ENCODE data around the gene SRPX2. TPM values are rescaled to one million over a fixed set of nuclear protein-coding genes. Genes with fewer than 3 reads are reported as not detected.

Gene SRPX2
- total RNA-seq, 4 donors from 2014 or later: 8.1 to 66.8 (median 11.2) TPM

GRCh38 chrX:100635040-100635439, 9.0 kb upstream of the SRPX2 start:
- no peak overlapping the region for H3K4me3 ChIP-seq
- no peaks in the 10 kb centered on the region for H3K27me3 ChIP-seq
- no peak overlapping the region for H3K27ac ChIP-seq
- H3K9me3 ChIP-seq: no peaks in the 10 kb centered on the region
- H3K36me3 ChIP-seq: peaks cover 0 to 7% (median 0%) of the 10 kb centered on the region in 3 donors
- TF ChIP-seq CTCF (IDR thresholded peaks at IDR 0.05) (no peak), POLR2A (IDR thresholded peaks at IDR 0.05) (no peak)
- no peak for DNase-seq
- no peaks in the 10 kb centered on the region for H3K4me1 ChIP-seq

GRCh38 chrX:100635989-100636320, 8.0 kb upstream of the SRPX2 start:
- peak overlapping the region; percentile 14 to 67 (median 54) for H3K27ac ChIP-seq
- peak overlapping the region in 3 of 4 donors; percentile 39 to 63 (median 59) for H3K4me3 ChIP-seq
- no peak for DNase-seq
- TF ChIP-seq CTCF (IDR thresholded peaks at IDR 0.05): no peak
- TF ChIP-seq POLR2A (IDR thresholded peaks at IDR 0.05): no peak
- H3K9me3 ChIP-seq: no peaks in the 10 kb centered on the region
- H3K4me1 ChIP-seq: no peaks in the 10 kb centered on the region
- H3K27me3 ChIP-seq: no peaks in the 10 kb centered on the region
- peaks cover 0 to 7% (median 0%) of the 10 kb centered on the region in 3 donors for H3K36me3 ChIP-seq

GRCh38 chrX:100636321-100636991, 7.5 kb upstream of the SRPX2 start, which contains the start of gene TSPAN6:
Gene TSPAN6, minus strand, starts transcription at chrX:100636806. Its CDS starts 112 bp downstream, at chrX:100636694.
- TF ChIP-seq CTCF (IDR thresholded peaks at IDR 0.05) (peak in 5 of 6 experiments; percentile 8 to 54 (median 49)), POLR2A (IDR thresholded peaks at IDR 0.05) (peak in 1 of 2 donors; percentile 33)
- Histone ChIP-seq H3K4me1 (no peaks in the 10 kb centered on the region), H3K9me3 (no peaks in the 10 kb centered on the region), H3K27me3 (no peaks in the 10 kb centered on the region), H3K36me3 (peaks cover 0 to 7% (median 0%) of the 10 kb centered on the region in 3 donors), H3K27ac (peak within 1 kb of the TSS; percentile 14 to 67 (median 54)), H3K4me3 (peak within 1 kb of the TSS; percentile 26 to 63 (median 49))
- peak; percentile 54 to 88 (median 76) for DNase-seq

GRCh38 chrX:100642290-100642689, 1.7 kb upstream of the SRPX2 start:
- H3K4me1 ChIP-seq: no peaks in the 10 kb centered on the region
- H3K9me3 ChIP-seq: no peaks in the 10 kb centered on the region
- H3K27me3 ChIP-seq: no peaks in the 10 kb centered on the region
- no peak overlapping the region for H3K4me3 ChIP-seq
- TF ChIP-seq POLR2A (IDR thresholded peaks at IDR 0.05) (no peak), CTCF (IDR thresholded peaks at IDR 0.05) (no peak)
- no peaks in the 10 kb centered on the region for H3K36me3 ChIP-seq
- DNase-seq: no peak
- H3K27ac ChIP-seq: no peak overlapping the region

- Histone ChIP-seq H3K9me3 (no peaks in the 10 kb centered on the region), H3K36me3 (no peaks in the 10 kb centered on the region), H3K27me3 (no peaks in the 10 kb centered on the region), H3K4me1 (no peaks in the 10 kb centered on the region), H3K4me3 (no peak overlapping the region), H3K27ac (peak overlapping the region in 1 of 4 donors; percentile 35)
- TF ChIP-seq POLR2A (IDR thresholded peaks at IDR 0.05) (no peak), CTCF (IDR thresholded peaks at IDR 0.05) (no peak)
- no peak for DNase-seq
Observed at GRCh38 chrX:100643212-100643611, 787 bp upstream of the SRPX2 start.

Measured in Peyer's patch (tissue), 4 donors.